Measurements from ENCODE around the gene ST3GAL3.
"Not testable (repeated sequence)": the region's sequence is repeated elsewhere in the genome, so short reads cannot be mapped to it uniquely, and the experiment has no call there.

The ST3GAL3 gene

DNA sequence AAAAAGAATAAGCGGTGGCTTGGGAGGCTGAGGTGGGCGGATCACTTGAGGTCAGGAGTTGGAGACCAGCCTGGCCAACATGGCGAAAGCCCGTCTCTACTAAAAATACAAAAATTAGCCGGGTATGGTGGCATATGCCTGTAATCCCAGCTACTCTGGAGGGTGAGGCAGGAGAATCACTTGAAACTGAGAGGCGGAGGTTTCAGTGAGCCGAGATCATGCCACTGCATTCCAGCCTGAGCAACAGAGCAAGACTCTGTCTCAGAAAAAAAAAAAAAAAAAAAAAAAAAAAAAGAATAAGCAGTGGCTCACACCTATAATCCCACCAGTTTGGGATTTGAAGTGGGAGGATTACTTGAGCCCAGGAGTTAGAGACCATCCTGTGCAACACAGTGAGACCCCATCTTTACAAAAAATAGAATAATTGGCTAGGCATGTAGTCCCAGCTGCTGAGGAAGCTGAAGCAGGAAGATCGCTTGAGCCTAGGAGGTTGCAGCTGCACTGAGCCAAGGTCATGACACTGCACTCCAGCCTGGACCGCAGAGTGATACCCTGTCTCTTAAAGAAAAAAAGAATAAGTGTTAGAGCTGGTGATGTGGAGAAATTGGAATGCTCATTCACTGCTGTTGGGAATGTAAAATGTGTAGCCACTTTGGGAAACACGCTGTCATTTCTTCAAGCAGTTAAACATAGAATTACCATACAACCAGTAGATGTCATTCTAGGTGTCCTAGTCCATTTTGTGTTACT is 12.5 kb downstream of the ST3GAL3 start:
- H3K4ac ChIP-seq (ENCODE audit: low read depth in 1 of 2, low read length in 2 of 2); H4K8ac ChIP-seq (ENCODE audit: low read length); H3K23ac ChIP-seq (ENCODE audit: low read length in 2 of 2); H3K27me3 ChIP-seq (ENCODE audit: control insufficient read depth in 1 of 2, insufficient read depth in 1 of 2, low read length in 2 of 2); H2BK120ac ChIP-seq (ENCODE audit: low read depth, low read length); H2AFZ ChIP-seq (ENCODE audit: low read depth, low read length); H2AK5ac ChIP-seq (ENCODE audit: low read length, severe bottlenecking); H3K9me3 ChIP-seq (ENCODE audit: control insufficient read depth, low read length); H2BK12ac ChIP-seq (ENCODE audit: low read length in 2 of 2); H3K18ac ChIP-seq (ENCODE audit: low read depth in 1 of 2, low read length in 2 of 2); H3K36me3 ChIP-seq (ENCODE audit: control insufficient read depth in 1 of 2, insufficient read depth in 2 of 2, low read depth in 1 of 2, low read length in 2 of 2); H3K4me1 ChIP-seq (ENCODE audit: control insufficient read depth, insufficient read depth, low read depth, low read length); H3K14ac ChIP-seq (ENCODE audit: low read length in 2 of 2); H4K91ac ChIP-seq (ENCODE audit: low read length); H3K4me3 ChIP-seq (ENCODE audit: insufficient read depth in 1 of 2, low read depth in 1 of 2, low read length in 2 of 2); H2BK5ac ChIP-seq (ENCODE audit: low read depth, low read length, poor library complexity, severe bottlenecking); H2BK15ac ChIP-seq (ENCODE audit: low read depth, poor library complexity, severe bottlenecking): not testable (repeated sequence)
- DNase-seq = peak; percentile 90
- peak overlapping the region; percentile 80 for H3K9ac ChIP-seq (ENCODE audit: low read length)
- H3K4me2 ChIP-seq (ENCODE audit: low read length, poor library complexity, severe bottlenecking) = peak overlapping the region; percentile 23
- peaks cover 26% of the 10 kb centered on the region for H3K79me1 ChIP-seq (replicated peaks; ENCODE audit: low read length, poor library complexity, severe bottlenecking)
- WGBS = 65% methylated on average over 7 of the region's 10 CpGs
- peak overlapping the region; percentile 76 for H3K27ac ChIP-seq (ENCODE audit: low read length, poor library complexity, severe bottlenecking)

DNA sequence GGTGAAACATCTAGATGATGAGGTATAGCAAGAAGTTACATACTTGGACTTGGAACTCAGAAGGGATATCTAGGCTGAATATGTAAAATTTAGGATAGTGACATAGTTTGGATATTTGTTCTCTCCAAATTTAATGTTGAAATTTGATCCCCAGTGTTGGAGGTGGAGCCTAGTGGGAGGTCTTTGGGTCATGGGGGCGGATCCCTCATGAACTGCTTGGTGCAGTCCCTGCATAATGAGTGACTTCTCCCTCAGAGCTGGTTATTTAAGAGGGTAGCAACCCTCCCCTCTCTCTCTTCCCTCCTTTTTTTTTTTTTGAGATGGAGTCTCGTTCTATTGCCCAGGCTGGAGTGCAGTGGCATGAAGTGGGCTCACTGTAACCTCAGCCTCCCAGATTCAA is 15.5 kb downstream of the ST3GAL3 start:
- Histone ChIP-seq H3K4me2 (ENCODE audit: low read length, poor library complexity, severe bottlenecking) (no peak overlapping the region), H3K27me3 (ENCODE audit: control insufficient read depth in 1 of 2, insufficient read depth in 1 of 2, low read length in 2 of 2) (no peaks in the 10 kb centered on the region), H3K4ac (ENCODE audit: low read depth in 1 of 2, low read length in 2 of 2) (no peak overlapping the region), H4K91ac (ENCODE audit: low read length) (no peak overlapping the region), H3K23ac (ENCODE audit: low read length in 2 of 2) (no peak overlapping the region), H3K9me3 (ENCODE audit: control insufficient read depth, low read length) (no peaks in the 10 kb centered on the region), H2AK5ac (ENCODE audit: low read length, severe bottlenecking) (no peak overlapping the region), H2AFZ (ENCODE audit: low read depth, low read length) (no peak overlapping the region), H4K8ac (ENCODE audit: low read length) (no peak overlapping the region), H3K4me1 (ENCODE audit: control insufficient read depth, insufficient read depth, low read depth, low read length) (peaks cover 9% of the 10 kb centered on the region), H3K36me3 (ENCODE audit: control insufficient read depth in 1 of 2, insufficient read depth in 2 of 2, low read depth in 1 of 2, low read length in 2 of 2) (peaks cover 0 to 6% of the 10 kb centered on the region in 2 experiments), H3K9ac (ENCODE audit: low read length) (no peak overlapping the region), H2BK12ac (ENCODE audit: low read length in 2 of 2) (no peak overlapping the region), H3K27ac (ENCODE audit: low read length, poor library complexity, severe bottlenecking) (no peak overlapping the region), H3K4me3 (ENCODE audit: insufficient read depth in 1 of 2, low read depth in 1 of 2, low read length in 2 of 2) (no peak overlapping the region), H2BK5ac (ENCODE audit: low read depth, low read length, poor library complexity, severe bottlenecking) (no peak overlapping the region), H3K18ac (ENCODE audit: low read depth in 1 of 2, low read length in 2 of 2) (no peak overlapping the region), H2BK15ac (ENCODE audit: low read depth, poor library complexity, severe bottlenecking) (no peak overlapping the region), H2BK120ac (ENCODE audit: low read depth, low read length) (no peak overlapping the region), H3K14ac (ENCODE audit: low read length in 2 of 2) (no peak overlapping the region), H3K79me1 (replicated peaks; ENCODE audit: low read length, poor library complexity, severe bottlenecking) (peaks cover 33% of the 10 kb centered on the region)
- DNase-seq = no peak
- no CpG with 5 or more reads among the region's 2 CpGs for WGBS

DNA sequence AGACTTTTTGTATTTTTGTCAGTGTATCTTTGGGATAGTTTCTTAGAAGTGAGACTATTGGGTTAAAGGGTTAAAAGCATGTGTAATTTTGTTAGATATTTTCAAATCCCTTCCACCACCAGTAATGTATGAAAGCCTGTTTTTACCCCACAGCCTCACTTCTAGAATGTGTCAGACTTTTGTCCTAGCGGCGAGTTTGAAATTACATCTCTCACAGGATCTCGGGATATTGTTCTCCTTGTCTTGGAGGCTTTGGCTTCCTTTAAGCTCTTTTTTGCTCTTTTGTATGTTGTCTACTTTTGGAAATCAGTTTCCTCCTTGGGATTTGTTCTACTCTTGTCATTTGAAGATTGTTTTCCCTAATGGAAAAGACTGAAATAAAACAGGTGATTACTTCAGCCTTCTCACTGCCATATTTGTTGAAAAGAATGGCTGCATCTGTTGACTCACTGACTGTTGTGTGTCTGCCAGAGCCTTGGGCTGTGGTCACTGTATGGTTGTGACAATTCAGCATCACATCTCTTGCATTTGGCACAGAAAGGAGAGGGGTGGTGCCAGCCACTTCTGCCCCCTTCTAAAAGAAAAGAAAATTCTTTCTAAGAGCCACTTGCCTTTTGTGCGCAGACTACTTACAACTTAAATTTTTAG is 22.6 kb downstream of the ST3GAL3 start:
- no peak overlapping the region for H2BK15ac ChIP-seq (ENCODE audit: low read depth, poor library complexity, severe bottlenecking)
- WGBS = 96% methylated on average over 3 of the region's 4 CpGs
- H3K4me2 ChIP-seq (ENCODE audit: low read length, poor library complexity, severe bottlenecking) = no peak overlapping the region
- no peak overlapping the region for H3K14ac ChIP-seq (ENCODE audit: low read length in 2 of 2)
- H4K8ac ChIP-seq (ENCODE audit: low read length) = no peak overlapping the region
- no peak overlapping the region for H2BK12ac ChIP-seq (ENCODE audit: low read length in 2 of 2)
- H3K27ac ChIP-seq (ENCODE audit: low read length, poor library complexity, severe bottlenecking) = no peak overlapping the region
- H3K36me3 ChIP-seq (ENCODE audit: control insufficient read depth in 1 of 2, insufficient read depth in 2 of 2, low read depth in 1 of 2, low read length in 2 of 2) = peaks cover 0 to 2% of the 10 kb centered on the region in 2 experiments
- H4K91ac ChIP-seq (ENCODE audit: low read length) = no peak overlapping the region
- peaks cover 3% of the 10 kb centered on the region for H3K4me1 ChIP-seq (ENCODE audit: control insufficient read depth, insufficient read depth, low read depth, low read length)
- H3K18ac ChIP-seq (ENCODE audit: low read depth in 1 of 2, low read length in 2 of 2) = no peak overlapping the region
- H2BK5ac ChIP-seq (ENCODE audit: low read depth, low read length, poor library complexity, severe bottlenecking) = no peak overlapping the region
- no peak overlapping the region for H2BK120ac ChIP-seq (ENCODE audit: low read depth, low read length)
- H3K79me1 ChIP-seq (replicated peaks; ENCODE audit: low read length, poor library complexity, severe bottlenecking) = peaks cover 36% of the 10 kb centered on the region
- H2AK5ac ChIP-seq (ENCODE audit: low read length, severe bottlenecking) = no peak overlapping the region
- no peak overlapping the region for H2AFZ ChIP-seq (ENCODE audit: low read depth, low read length)
- H3K23ac ChIP-seq (ENCODE audit: low read length in 2 of 2) = no peak overlapping the region
- H3K9ac ChIP-seq (ENCODE audit: low read length) = no peak overlapping the region
- no peak overlapping the region for H3K4me3 ChIP-seq (ENCODE audit: insufficient read depth in 1 of 2, low read depth in 1 of 2, low read length in 2 of 2)
- no peak for DNase-seq
- H3K4ac ChIP-seq (ENCODE audit: low read depth in 1 of 2, low read length in 2 of 2) = no peak overlapping the region
- H3K27me3 ChIP-seq (ENCODE audit: control insufficient read depth in 1 of 2, insufficient read depth in 1 of 2, low read length in 2 of 2) = no peaks in the 10 kb centered on the region
- H3K9me3 ChIP-seq (ENCODE audit: control insufficient read depth, low read length) = no peaks in the 10 kb centered on the region

DNA sequence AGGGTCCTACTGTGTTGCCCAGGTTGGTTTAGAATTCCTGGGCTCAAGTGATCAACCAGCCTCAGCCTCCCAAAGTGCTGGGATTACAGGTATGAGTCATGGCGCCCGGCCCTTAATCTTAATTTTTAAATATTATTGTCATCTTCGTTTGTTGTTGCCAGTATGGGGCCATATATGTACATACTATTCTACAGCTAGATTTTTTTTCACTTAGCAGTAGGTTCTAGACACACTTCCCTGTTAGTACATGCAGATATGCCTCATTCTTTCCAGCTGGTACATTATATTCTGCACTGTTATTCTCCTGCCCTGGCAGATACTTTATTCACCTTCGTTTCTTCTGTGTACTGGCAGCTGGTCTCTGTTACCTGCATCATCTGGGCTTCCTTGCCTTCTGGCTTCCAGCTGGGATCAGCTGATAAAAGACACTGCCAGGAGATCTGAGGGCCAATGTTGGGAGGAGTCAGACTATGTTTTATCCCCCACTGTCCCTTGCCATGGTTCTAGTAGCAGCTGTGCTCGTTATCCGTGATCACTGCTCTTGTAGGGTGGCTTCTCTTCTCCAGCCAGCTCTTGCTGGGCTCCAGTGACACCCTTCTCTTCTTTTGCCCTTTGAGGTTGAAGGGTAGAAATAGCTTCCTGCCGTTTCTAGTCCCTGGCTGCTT is 24.7 kb downstream of the ST3GAL3 start:
- no peak overlapping the region for H3K18ac ChIP-seq (ENCODE audit: low read depth in 1 of 2, low read length in 2 of 2)
- H3K79me1 ChIP-seq (replicated peaks; ENCODE audit: low read length, poor library complexity, severe bottlenecking) = peaks cover 40% of the 10 kb centered on the region
- H3K36me3 ChIP-seq (ENCODE audit: control insufficient read depth in 1 of 2, insufficient read depth in 2 of 2, low read depth in 1 of 2, low read length in 2 of 2) = peaks cover 0 to 22% of the 10 kb centered on the region in 2 experiments
- H3K27me3 ChIP-seq (ENCODE audit: control insufficient read depth in 1 of 2, insufficient read depth in 1 of 2, low read length in 2 of 2) = no peaks in the 10 kb centered on the region
- peaks cover 3% of the 10 kb centered on the region for H3K4me1 ChIP-seq (ENCODE audit: control insufficient read depth, insufficient read depth, low read depth, low read length)
- H3K9ac ChIP-seq (ENCODE audit: low read length) = no peak overlapping the region
- H3K14ac ChIP-seq (ENCODE audit: low read length in 2 of 2) = no peak overlapping the region
- H2AFZ ChIP-seq (ENCODE audit: low read depth, low read length) = no peak overlapping the region
- H2BK5ac ChIP-seq (ENCODE audit: low read depth, low read length, poor library complexity, severe bottlenecking) = no peak overlapping the region
- no peak overlapping the region for H2BK15ac ChIP-seq (ENCODE audit: low read depth, poor library complexity, severe bottlenecking)
- no peak overlapping the region for H4K8ac ChIP-seq (ENCODE audit: low read length)
- no peak overlapping the region for H3K4ac ChIP-seq (ENCODE audit: low read depth in 1 of 2, low read length in 2 of 2)
- no peak overlapping the region for H4K91ac ChIP-seq (ENCODE audit: low read length)
- no peak for DNase-seq
- H3K27ac ChIP-seq (ENCODE audit: low read length, poor library complexity, severe bottlenecking) = no peak overlapping the region
- no peak overlapping the region for H3K23ac ChIP-seq (ENCODE audit: low read length in 2 of 2)
- no peak overlapping the region for H3K4me2 ChIP-seq (ENCODE audit: low read length, poor library complexity, severe bottlenecking)
- H3K4me3 ChIP-seq (ENCODE audit: insufficient read depth in 1 of 2, low read depth in 1 of 2, low read length in 2 of 2) = no peak overlapping the region
- H3K9me3 ChIP-seq (ENCODE audit: control insufficient read depth, low read length) = no peaks in the 10 kb centered on the region
- H2BK120ac ChIP-seq (ENCODE audit: low read depth, low read length) = no peak overlapping the region
- 83% methylated on average over 5 of the region's 7 CpGs for WGBS
- peak overlapping the region; percentile 62 for H2AK5ac ChIP-seq (ENCODE audit: low read length, severe bottlenecking)
- H2BK12ac ChIP-seq (ENCODE audit: low read length in 2 of 2) = no peak overlapping the region

All from mesenchymal stem cell (in vitro differentiated cells and primary cell).